NCI-H1092 (cell line): ENCODE measurements around the gene TTC8.
"Not testable (repeated sequence)": the region's sequence is repeated elsewhere in the genome, so short reads cannot be mapped to it uniquely, and the experiment has no call there.

Experiments
- DNase-seq: peaks from one replicate; lab custom pipeline; 2025; lab: John Stamatoyannopoulos, UW

Gene TTC8

DNA sequence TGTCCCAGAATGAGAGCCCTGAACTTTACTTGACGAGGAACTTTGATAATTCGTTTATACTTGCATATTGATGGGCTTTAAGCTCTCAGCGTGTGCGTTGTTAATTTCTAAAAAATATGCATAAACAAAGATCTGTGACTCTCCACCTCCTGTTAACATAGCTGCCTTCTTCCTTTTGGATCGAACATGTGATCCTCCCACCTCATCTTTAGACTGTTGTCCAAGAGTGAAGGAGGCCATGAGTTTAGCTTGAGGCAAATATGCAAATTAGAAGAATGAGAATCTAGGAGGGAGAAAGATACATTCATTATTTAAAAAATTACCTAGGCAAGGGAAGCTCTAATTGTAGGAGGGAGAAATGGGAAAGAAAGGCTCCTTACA lies 617 bp downstream of the TTC8 start:
- DNase-seq: no peak

DNA sequence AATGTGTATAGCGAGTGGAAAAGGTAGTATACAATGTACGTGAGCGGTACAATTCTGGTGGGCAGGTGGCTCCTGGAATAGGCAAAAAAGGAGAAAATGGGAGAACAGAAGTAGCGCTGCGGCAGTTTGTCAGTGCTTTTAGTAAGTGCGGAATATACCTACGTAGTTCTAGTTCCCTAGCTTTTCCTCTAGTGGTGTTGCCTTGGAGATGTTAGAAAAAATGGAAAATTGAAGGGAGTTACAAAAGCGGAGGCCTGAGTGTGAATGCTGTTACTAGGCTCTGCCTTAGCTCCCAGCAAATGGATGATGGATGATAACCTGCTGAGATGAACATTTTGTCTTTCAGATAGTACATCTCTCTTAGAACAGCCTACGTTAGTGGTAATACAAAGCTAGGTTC lies 1.1 kb downstream of the TTC8 start:
- no peak for DNase-seq

DNA sequence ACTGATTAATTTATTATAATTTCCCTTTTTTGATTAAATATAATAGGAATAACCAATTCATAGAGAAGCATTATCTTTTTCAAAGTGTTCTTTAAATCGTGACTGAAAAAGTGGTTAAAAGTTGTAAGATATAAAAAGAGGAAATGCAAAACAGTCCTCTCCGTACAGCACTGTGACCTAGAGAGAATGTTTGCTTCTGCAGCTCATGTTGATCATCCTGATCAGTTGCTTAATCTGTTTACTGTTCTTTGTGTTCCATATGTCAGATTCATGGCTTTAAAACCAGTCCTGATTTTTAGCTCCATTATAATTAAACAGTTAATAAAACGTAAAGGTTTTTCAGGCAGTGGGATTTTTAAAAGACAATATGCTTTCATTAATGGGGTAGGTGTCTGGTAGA lies 4.7 kb downstream of the TTC8 start:
- no peak for DNase-seq

DNA sequence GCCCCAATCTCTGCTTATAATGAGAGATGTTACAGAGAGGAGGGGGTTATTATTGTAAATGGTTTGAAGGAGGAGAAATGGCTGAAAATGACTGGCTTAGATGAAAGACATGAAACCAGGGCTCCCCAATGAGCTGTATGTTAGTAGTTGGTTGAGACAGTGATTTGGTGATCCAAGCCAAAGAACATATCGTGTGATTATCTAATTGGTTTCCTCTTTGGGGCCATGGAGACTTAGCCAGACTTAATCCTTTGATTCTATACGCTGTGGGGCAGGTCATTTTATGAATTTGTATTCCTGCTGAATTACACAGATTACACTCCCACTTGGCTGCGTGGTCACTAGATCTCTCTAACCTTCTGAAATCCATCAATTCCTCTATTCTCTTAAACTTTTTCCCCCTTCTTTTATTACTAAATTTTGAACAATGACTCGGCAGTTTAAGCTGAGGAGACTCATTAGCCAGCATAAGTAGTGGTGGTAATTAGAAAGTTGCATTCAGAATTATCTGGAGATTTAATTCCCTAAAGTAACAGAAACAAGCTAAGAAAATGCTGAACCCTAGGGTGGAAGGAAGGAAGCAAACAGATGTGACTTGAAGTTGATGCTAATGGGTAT lies 5.3 kb downstream of the TTC8 start:
- DNase-seq: no peak

DNA sequence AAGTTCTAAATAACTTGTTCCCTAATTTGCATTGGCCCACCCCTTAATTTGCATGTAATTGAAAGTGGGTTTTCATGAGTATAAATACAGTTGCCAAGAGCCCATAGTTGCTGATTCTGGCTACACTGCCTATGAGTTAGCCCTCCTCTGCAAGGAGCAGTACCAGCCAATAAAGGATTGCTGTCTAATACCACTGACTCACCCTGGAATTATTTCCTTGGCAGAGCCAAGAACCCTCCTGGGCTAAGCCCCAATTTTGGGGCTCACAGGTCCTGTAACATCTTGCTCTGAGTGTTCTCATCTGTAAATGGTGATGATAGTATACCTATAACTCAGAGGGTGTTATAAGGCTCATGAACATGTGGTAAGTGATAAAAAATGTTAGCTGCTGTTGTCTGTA lies 6.8 kb downstream of the TTC8 start:
- no peak for DNase-seq

DNA sequence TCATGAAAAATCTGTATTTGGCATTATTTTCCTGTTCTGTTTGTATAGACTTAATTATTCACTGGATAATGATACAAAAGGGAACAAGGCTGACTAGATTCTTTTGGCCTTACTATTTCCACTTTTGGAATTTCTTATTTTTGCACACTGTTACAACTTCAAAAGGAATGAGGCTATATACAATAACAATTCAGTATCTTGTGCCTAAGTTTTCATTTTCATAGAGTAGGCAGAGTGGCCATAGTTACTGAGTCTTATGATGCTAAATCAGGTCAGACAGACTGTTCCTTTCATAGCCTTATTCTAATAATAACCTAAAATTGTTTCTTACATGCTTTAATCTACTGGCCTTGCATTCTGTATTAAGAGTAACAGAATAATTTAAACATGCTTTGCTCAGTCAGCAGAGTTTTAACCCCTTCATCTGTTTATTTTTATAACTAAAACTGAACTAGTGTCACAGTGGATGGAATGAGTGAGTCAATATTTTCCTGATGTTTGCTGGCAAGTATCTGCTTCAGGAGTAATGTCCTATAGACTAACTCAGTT lies 10.5 kb downstream of the TTC8 start:
- no peak for DNase-seq

DNA sequence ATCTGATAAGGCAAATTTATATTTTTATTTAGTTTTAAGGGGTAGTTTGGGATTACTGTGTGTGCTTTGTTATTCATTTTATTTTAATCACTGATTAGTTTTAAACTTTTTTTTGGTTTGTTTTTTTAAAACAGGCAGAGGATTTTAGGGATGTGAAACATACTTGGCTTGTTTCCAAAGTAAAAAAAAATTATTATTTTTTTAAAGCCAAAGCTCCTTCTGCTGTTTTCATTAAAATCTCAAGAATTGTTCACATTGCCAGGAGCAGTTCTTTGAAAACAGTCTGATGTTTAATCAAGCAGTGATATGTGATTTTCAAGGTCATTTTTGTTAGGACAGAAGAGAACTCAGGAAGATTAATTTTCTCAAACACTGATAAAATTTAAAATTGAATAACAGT lies 11.2 kb downstream of the TTC8 start:
- no peak for DNase-seq

DNA sequence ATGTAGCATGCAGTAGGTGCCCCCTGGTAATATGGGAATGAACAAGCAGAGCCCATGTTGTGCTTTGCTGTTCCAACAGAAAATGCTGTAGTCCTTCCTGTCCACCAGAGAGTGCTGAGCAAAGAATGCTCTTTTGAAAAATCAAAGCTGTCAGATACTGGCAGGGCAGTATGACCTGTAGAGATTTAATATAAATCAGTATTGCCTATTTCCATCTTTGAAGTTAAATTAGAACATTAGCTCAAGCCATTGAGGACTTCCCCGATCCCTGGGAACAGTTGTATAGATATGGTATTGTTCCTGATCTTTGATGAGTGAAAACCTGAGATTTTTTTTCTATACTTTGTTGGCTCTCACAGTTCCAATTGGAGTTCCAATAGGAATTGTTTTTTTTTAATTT lies 13.0 kb downstream of the TTC8 start:
- DNase-seq: no peak

DNA sequence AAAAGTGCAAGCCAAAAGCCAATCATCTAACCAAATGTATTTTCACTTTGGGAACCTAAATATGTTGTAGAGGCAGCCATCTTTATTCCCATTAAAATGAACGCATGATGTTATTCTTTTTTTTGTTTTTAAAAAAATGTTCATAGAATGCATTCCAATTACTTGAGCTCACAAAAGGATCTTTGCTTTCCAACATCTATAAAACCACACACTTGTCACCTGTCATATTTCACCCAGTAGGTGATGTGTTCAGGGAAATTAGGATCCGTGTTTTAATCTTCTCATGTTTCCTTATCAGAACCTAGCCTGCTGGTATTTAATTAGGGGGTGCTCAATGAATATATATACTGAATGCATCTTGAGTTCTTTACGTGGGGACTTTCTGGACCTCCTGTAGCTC lies 13.6 kb downstream of the TTC8 start:
- DNase-seq: no peak

DNA sequence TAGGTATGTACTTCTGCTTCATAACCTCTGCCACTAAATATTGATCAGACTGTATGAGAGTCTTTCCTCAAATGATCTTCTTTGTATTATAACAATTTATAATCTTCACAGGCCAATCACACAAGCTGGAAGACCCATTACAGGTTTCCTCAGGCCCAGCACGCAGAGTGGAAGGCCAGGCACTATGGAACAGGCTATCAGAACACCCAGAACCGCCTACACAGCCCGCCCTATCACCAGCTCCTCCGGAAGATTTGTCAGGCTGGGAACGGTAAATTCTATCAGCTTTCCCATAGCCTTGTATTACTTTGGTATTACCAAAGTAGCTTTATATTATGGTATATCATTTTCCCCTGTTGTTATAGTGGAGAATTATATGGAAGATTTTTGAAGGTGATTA lies 16.5 kb downstream of the TTC8 start:
- DNase-seq: no peak

DNA sequence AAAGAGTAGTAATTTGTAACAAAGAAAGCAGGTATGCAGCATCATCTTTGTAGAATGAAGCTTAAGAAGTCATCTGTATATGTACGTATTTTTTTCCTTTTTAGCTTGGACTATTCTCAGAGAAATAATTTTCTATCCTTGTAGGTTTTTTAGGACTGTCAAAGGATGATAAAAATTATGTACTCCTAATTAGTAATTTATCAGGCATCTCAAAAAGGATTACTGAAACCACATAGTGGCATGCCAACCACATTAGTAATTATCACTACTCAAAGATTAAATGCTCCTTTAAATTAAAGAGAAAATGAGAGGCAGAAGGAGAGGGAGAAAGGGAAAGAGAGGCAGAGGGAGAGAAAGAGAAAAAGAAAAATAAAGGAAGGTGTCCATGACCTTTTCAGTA lies 17.3 kb downstream of the TTC8 start:
- no peak for DNase-seq

DNA sequence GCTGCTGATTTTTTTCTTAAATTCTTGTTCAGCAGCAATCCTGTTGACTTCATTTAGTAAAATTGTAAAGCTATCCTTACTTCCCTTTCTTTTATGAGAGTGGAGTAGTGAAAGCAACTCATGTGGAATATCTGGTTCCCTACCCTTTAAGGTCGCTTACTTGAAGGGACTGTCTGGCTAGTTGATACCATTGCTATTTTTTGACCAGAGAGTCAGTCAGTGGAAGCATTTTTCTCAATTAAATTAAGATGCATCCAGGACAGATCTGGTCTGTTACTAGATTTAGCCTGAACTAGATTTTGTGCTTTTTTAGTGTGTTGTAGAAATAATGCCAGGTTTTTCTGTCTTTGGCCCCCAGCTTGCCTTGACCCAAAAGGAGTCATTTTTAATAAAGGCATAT lies 18.0 kb downstream of the TTC8 start:
- DNase-seq: no peak

DNA sequence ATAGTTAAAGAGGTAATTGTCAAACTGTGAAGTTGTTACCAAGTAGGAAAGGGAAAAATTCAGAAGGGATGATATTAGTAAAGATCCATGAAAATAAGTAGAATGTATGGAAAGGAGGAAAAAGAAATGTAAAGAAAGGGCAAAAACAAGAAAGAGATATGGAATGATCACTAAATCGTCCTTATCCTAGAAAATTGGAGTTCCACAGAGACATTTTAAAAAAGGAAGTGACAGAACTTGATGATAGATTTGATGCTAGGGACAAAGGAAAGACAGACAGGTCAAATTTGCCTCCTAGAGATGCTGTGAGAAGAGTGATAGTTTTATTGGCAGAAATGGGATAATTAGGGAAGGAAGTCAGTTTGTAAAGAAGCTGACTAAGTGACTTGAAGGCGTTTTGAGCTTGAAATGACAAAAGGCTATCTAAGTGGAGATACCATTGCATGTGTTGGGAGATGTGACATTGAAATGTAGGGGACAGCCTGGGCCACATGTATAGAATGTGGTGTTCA lies 20.6 kb downstream of the TTC8 start:
- DNase-seq: no peak

DNA sequence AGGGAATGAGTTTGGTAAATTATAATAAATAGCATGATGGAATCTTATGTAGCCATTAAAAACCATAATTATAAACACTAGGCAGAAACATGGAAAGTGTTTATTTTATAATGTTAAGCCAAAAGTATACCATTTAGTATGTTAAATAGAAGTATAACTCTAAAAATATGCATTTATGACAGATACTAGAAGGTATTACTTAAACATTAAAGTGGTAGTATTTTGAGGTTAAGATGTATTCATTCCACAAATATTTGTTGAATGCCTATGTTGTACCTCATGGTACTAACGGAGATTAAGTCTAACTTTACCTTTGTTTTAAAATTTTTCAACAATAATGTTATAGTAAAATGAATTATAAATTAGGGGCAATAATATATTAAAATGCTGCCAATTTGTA lies 24.1 kb downstream of the TTC8 start:
- DNase-seq: no peak

DNA sequence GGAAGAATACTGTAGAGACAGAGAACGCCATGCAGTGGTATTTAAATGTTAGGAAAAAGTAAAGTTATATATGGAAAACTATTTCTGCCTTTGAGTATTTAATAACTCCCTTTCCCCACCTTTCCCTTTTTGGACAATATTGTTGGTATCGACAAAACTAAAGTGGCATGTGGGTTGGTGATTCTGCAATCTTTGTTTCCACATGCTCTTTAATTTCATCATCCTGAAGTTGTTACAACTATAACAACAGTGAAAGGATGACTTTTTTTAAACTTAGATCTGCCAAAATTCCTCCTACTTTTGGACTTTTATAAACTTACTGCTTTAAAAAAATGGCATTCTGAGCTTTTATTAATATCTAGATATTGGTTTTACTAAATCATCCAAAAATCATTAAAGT lies 25.3 kb downstream of the TTC8 start:
- DNase-seq: no peak

DNA sequence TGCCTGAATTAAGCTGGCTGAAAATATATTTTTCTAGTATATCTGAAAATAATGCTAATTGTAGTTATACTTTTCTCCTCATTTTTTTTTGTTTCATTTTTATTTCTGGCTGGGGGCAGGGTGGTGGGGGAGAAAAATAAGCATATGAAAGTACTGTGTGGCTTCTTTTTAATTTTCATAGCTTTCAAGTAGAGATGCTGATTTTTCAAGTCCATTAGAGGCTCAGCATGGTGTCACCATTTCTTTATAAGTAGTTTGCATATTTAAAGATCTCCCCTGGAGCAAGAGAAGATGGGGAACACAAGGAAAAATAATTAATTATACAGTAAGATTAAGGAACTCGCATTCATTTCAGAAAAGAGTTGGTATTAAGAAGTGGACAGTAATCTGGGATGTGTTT lies 27.1 kb downstream of the TTC8 start:
- DNase-seq: no peak

DNA sequence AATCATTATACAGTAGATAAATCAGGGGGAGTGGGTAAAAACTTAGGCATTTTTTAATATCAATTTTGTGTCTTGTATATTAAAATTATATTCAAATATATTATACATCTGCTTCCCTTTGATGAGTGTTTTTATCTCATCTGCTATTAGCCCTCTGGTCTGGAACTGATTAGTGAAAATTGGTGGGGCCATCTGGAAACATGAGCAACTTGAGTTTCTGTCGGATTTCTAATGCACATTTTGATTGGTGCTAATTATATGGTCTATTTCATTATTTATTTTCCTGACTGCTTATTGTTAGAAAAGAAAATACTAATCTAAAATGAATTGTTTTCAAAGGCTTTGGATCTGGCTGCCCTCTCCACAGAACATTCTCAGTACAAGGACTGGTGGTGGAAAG lies 28.2 kb downstream of the TTC8 start:
- DNase-seq: no peak

DNA sequence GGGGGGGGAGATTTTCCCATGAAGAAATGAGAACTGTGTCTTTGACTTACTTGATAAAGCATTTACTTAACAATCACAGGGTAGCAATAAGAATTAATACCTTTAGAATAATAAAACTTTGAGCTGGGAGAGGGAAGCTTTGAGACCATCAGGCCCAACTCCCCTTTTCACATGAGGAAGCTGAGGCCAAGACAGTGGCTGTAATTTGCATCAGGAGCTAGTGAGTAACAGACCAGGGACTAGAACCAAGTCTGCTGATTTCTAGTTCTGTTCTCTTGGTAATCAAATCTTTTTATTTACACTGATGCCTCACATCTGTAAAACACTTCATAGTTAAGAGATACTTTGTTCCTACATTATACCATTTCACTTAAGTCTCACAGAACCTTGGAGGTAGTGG lies 28.7 kb downstream of the TTC8 start:
- DNase-seq: no peak

DNA sequence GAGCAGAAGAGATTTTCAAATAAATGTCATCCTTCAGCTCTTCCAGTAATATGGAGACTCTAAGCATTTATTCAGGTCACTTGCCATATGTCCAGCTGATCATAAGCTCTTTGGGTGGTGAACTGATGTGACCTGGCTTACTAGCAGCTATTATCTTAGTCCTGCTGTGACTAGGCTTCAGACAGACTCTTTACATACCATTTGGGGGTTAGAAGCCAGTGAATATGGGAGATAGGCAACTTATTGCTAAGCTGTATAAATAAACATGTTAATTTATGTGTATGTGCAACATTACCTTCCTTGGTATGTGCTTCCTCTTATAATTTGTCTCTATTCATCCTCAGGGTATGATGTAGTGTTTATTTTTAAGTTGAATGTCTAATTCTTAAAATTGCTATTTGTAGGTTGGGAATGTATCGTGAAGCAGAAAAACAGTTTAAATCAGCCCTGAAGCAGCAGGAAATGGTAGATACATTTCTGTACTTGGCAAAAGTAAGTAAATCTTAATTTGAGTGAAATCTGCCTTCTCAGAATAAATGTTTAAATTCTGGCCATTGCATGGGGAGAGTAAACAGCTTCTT lies 32.4 kb downstream of the TTC8 start:
- DNase-seq: no peak

DNA sequence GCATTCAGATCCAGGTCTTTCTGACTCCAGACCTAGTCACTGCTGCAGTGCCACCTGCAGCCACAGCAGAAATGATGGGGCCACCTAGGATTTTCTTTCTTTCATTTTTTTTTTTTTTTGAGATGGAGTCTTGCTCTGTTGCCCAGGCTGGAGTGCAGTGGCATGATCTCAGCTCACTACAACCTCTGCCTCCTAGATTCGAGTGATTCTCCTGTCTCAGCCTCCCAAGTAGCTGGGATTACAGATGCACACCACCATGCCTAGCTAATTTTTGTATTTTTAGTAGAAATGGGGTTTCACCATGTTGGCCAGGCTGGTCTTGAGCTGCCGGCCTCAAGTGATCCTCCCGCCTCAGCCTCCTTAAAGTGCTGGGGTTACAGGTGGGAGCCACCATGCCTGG lies 33.4 kb downstream of the TTC8 start:
- DNase-seq: not testable (repeated sequence)

DNA sequence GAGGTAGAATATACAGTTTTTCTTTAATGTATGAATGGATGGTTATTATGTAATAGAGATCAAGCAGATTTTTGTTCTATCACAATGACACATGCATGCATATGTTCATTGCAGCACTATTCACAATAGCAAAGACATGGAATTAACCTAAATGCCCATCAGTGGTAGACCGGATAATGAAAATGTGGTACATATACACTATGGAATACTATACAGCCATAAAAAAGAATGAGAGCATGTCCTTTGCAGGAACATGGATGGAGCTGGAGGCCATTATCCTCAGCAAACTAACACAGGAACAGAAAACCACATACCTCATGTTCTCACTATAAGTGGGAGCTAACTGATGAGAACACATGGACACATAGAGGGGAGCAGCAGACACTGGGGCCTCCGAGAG lies 34.7 kb downstream of the TTC8 start:
- DNase-seq: not testable (repeated sequence)

DNA sequence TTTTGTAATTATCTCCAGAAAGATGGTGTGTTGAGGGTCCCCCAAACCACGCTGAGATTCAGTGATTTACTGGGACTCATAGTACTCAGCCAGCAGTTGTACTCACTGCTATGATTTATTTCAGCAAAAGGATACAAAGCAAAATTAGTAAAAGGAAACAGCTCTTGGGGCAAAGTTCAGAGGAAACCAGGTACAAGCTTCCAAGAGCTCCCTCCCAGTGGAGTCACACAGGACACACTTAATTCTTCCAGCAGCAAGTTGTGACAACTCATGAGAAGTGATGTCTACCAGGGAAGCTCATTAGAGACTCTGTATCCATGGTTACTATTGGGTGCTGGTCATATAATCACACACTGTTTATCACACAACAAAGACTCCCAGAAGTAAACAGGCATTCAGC lies 38.7 kb downstream of the TTC8 start:
- DNase-seq: no peak

DNA sequence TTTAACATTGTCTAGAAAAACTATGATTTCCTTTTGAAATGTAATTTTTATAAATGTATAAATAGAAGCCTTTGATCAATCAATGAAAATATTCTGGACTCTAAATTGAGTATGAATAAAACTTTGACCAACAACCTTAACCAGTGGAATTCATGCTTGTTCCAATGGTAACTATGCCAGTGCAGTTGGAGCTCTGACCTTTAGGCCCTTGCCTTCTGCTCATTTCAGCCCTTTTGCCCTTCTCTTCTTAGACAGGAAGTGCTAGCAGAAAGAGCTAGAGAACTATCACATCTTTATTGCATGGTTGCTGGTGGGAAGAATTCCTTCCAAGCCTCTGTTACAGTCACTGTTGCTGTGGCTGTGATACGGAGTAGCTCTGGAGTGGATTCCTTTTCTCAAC lies 39.7 kb downstream of the TTC8 start:
- no peak for DNase-seq

DNA sequence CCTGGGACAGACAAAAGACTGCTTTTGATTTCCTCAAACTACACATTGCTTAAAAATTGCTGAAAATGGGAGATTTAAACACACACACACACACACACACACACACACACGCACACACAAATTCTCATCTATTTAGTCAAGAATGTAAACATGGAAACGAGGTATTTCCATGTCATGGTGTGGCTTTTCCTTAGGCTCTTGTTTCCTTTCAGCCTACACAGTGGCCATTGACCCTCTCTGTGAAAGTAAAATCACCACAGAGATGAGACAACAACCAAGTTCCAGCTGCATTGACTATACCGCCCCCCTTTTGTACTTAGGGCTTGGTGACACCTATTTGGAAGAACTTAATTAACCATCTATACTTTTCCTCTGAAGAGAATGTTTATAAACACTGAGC lies 41.9 kb downstream of the TTC8 start:
- DNase-seq: no peak
